Measurements from ENCODE around the gene CLSTN1. TPM values are rescaled to one million over a fixed set of nuclear protein-coding genes. Genes with fewer than 3 reads are reported as not detected.

The CLSTN1 gene
- total and polyA plus RNA-seq, 2 of the 8 experiments (the other 6 are each of a cell fraction or from before 2014, with no cell fraction given), result 34.2 to 97.4 TPM

DNA sequence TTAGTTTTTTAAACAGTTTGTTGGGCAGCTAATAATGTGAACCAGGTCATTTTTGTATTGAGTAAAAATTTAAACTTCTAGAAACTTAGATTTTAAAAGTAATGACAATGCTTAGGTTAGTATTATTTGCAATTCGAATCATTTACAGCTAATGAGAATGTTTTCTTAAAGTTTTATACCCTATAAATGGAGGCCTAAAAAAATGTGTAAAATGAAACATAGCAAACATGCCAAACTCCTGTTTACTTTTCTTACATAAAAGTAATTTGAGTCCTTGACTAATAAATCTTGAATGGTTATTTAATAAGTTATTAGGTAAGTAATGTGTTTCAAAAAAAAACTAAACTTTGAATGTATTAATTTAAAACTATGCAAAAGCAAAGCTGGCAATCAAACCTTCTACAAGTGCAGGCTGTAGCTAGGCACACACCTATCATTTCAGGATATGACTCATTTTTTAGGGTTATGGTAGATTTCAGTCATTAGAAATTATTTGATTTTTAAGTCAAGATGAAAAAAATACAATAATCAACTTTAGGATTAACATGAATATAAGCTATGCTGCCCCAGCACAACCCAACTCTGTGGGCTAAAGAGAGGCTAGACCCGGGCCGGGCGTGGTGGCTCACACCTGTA, 41.5 kb downstream of the CLSTN1 start (continued):
- TF ChIP-seq POLR2AphosphoS5 (IDR thresholded peaks at IDR 0.05; ENCODE audit: low read depth, low read length) (no peak), JUN (IDR thresholded peaks at IDR 0.05; ENCODE audit: low read depth, low read length) (no peak), EP300 (IDR thresholded peaks at IDR 0.05; ENCODE audit: borderline replicate concordance in 1 of 2, low read depth in 2 of 2, low read length in 2 of 2) (no peak), PHF8 (conservative IDR thresholded peaks at IDR 0.05; ENCODE audit: low read depth, low read length) (no peak)

Measured in H1 (cell line).